Trophoblast cell (in vitro differentiated cells and primary cell): ENCODE data around the gene ATP7B.
"Not testable (repeated sequence)": the region's sequence is repeated elsewhere in the genome, so short reads cannot be mapped to it uniquely, and the experiment has no call there.

Source experiments
- DNase-seq, 2 donors: peaks; one replicate each; pipeline ENCODE4 v3.0.0-alpha.2; 2016
- H2AFZ ChIP-seq: 2 replicates; pipeline ENCODE4 v1.6.1; 2013; ENCODE audit warnings: low read length, moderate library complexity, mild to moderate bottlenecking; ENCODE audit not compliant: insufficient read depth, poor library complexity
- H2AK5ac ChIP-seq: 2 replicates; pipeline ENCODE4 v1.6.1; 2013; ENCODE audit warnings: mild to moderate bottlenecking, low read length
- H2BK120ac ChIP-seq: 2 replicates; pipeline ENCODE4 v1.6.1; 2013; ENCODE audit warnings: low read length, mild to moderate bottlenecking, moderate library complexity; ENCODE audit not compliant: insufficient read depth, poor library complexity
- H2BK12ac ChIP-seq: 2 replicates; pipeline ENCODE4 v1.6.1; 2013; ENCODE audit warnings: mild to moderate bottlenecking, low read length, moderate library complexity
- H2BK5ac ChIP-seq: 2 replicates; pipeline ENCODE4 v1.6.1; 2013; ENCODE audit warnings: low read length, low read depth, moderate library complexity, mild to moderate bottlenecking; ENCODE audit not compliant: poor library complexity
- H3K14ac ChIP-seq: 2 replicates; pipeline ENCODE4 v1.6.1; 2013; ENCODE audit warnings: mild to moderate bottlenecking, low read length
- H3K18ac ChIP-seq: 2 replicates; pipeline ENCODE4 v1.6.1; 2013; ENCODE audit warnings: mild to moderate bottlenecking, low read length
- H3K23ac ChIP-seq: 2 replicates; pipeline ENCODE4 v1.6.1; 2013; ENCODE audit warnings: low read length
- H3K27ac ChIP-seq: 2 replicates; pipeline ENCODE4 v1.5.1; 2013; ENCODE audit warnings: low read depth, mild to moderate bottlenecking, inconsistent platforms, low read length, moderate library complexity
- H3K27me3 ChIP-seq: 2 replicates; pipeline ENCODE4 v1.6.1; 2013; ENCODE audit warnings: inconsistent platforms, mild to moderate bottlenecking, low read length, moderate library complexity; ENCODE audit not compliant: insufficient read depth
- H3K36me3 ChIP-seq, 2 experiments: 1 replicate in 1 of 2; 2 replicates in 1 of 2; pipeline ENCODE4 v1.6.1; 2013; ENCODE audit warnings: low read length in 2 of 2, mild to moderate bottlenecking in 2 of 2, moderate library complexity in 1 of 2; ENCODE audit not compliant: insufficient read depth in 2 of 2, control insufficient read depth in 1 of 2
- H3K4ac ChIP-seq: 2 replicates; pipeline ENCODE4 v1.6.1; 2013; ENCODE audit warnings: low read depth, mild to moderate bottlenecking, low read length, moderate library complexity
- H3K4me1 ChIP-seq, 2 experiments: 1 replicate in 1 of 2; 2 replicates in 1 of 2; pipeline ENCODE4 v1.6.1; 2013; ENCODE audit warnings: low read length in 2 of 2, mild to moderate bottlenecking in 2 of 2, moderate library complexity in 1 of 2; ENCODE audit not compliant: insufficient read depth in 2 of 2, control insufficient read depth in 1 of 2
- H3K4me2 ChIP-seq: 2 replicates; pipeline ENCODE4 v1.6.1; 2013; ENCODE audit warnings: inconsistent platforms, mild to moderate bottlenecking, low read length, moderate library complexity
- H3K4me3 ChIP-seq: 2 replicates; pipeline ENCODE4 v1.5.1; 2013; ENCODE audit warnings: mild to moderate bottlenecking, low read depth, low read length, inconsistent platforms
- H3K79me1 ChIP-seq: one replicate; pipeline ENCODE4 v1.6.1; 2013; ENCODE audit warnings: low read length
- H3K79me2 ChIP-seq: 2 replicates; pipeline ENCODE4 v1.6.1; 2013; ENCODE audit warnings: low read length, mild to moderate bottlenecking; ENCODE audit not compliant: control insufficient read depth, insufficient read depth, poor library complexity
- H3K9ac ChIP-seq: 2 replicates; pipeline ENCODE4 v1.6.1; 2013; ENCODE audit warnings: mild to moderate bottlenecking, low read length
- H3K9me3 ChIP-seq: 2 replicates; pipeline ENCODE4 v1.6.1; 2013; ENCODE audit warnings: low read depth, mild to moderate bottlenecking, control low read depth, inconsistent platforms, low read length; ENCODE audit not compliant: insufficient read depth
- H4K12ac ChIP-seq: 2 replicates; pipeline ENCODE4 v1.6.1; 2013; ENCODE audit warnings: low read depth, mild to moderate bottlenecking, low read length, moderate library complexity
- H4K8ac ChIP-seq: 2 replicates; pipeline ENCODE4 v1.6.1; 2013; ENCODE audit warnings: low read depth, mild to moderate bottlenecking, low read length, moderate library complexity
- H4K91ac ChIP-seq: one replicate; pipeline ENCODE4 v1.6.1; 2013; ENCODE audit warnings: low read depth, mild to moderate bottlenecking, low read length, moderate library complexity
- WGBS: extraction: QIAGEN DNeasy Blood & Tissue Kit; methylation state at CpG from one replicate; pipeline ENCODE4 v1.1.7; 2013; ENCODE audit warnings: missing lambda C conversion rate; ENCODE audit not compliant: insufficient read length, insufficient coverage; ENCODE audit errors: extremely low coverage; 5-methylcytosine and 5-hydroxymethylcytosine counted together

The ATP7B gene

DNA sequence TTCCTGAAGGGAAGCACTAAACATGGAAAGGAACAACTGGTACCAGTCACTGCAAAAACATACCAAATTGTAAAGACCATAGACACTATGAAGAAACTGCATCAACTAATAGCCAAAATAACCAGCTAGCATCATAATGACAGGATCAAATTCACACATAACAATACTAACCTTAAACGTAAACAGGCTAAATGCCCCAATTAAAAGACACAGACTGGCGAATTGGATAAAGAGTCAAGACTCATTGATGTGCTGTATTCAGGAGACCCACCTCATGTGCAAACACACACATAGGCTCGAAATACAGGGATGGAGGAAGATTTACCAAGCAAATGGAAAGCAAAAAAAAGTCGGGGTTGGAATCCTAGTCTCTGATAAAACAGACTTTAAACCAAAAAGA lies 26.3 kb downstream of the ATP7B start:
- H2AK5ac ChIP-seq, H4K12ac ChIP-seq, H2BK120ac ChIP-seq, H3K4me3 ChIP-seq, H2BK12ac ChIP-seq, H3K23ac ChIP-seq, H3K27ac ChIP-seq, H3K18ac ChIP-seq, H3K36me3 ChIP-seq, H3K79me1 ChIP-seq, H3K9ac ChIP-seq, H3K79me2 ChIP-seq, H2AFZ ChIP-seq, DNase-seq, H3K4me1 ChIP-seq, H3K9me3 ChIP-seq, H3K4ac ChIP-seq, H3K27me3 ChIP-seq, H2BK5ac ChIP-seq, H3K4me2 ChIP-seq, H4K8ac ChIP-seq, H4K91ac ChIP-seq, H3K14ac ChIP-seq: not testable (repeated sequence)
- WGBS, result no CpG with 5 or more reads among the region's 4 CpGs

DNA sequence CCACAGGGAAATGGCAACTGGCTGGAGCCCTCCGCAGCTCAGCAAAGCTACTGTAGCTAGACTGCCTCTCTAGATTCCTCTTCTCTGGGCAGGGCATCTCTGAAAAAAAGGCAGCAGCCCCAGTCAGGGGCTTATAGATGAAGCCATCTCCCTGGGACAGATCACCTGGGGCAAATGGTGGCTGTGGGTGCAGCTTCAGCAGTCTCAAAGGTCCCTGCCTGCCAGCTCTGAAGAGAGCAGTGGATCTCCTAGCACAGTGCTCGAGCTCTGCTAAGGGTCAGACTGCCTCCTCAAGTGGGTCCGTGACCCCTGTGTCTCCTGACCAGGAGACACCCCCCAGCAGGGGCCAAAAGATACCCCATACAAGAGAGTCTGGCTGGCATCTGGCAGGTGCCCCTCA lies 28.0 kb downstream of the ATP7B start:
- H3K9me3 ChIP-seq, H3K4me2 ChIP-seq, H3K4me1 ChIP-seq, H3K27me3 ChIP-seq, H2BK120ac ChIP-seq, DNase-seq, H3K79me2 ChIP-seq, H4K91ac ChIP-seq, H3K36me3 ChIP-seq, H3K4ac ChIP-seq, H2BK5ac ChIP-seq, H3K14ac ChIP-seq, H3K27ac ChIP-seq, H2AK5ac ChIP-seq, H2AFZ ChIP-seq, H4K12ac ChIP-seq, H2BK12ac ChIP-seq, H3K23ac ChIP-seq, H4K8ac ChIP-seq, H3K18ac ChIP-seq, H3K9ac ChIP-seq, H3K79me1 ChIP-seq, H3K4me3 ChIP-seq: not testable (repeated sequence)
- WGBS, result no CpG with 5 or more reads among the region's 3 CpGs

DNA sequence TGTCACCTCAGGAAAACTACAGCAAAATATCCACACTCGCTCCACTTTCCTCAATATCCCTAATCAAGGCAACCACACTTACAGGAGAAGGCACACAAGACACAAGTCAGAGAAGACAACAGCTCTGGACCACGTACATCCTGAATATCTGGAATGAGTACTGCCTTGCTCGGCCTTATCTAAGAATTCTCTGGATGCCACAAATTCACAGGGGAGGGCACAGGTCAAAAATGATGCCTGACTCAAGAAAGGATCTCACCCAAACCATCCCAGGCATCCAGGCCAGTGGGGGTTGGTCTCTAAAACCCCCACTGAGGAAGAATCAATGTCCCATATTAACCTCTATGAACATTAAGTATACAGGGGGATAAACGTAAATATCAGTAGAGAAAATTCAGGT lies 29.9 kb downstream of the ATP7B start:
- no peak overlapping the region for H4K91ac ChIP-seq
- no peak overlapping the region for H3K18ac ChIP-seq
- peak overlapping the region; percentile 44 for H3K4me2 ChIP-seq
- H3K79me2 ChIP-seq, result peaks cover 2% of the 10 kb centered on the region
- H3K23ac ChIP-seq, result no peak overlapping the region
- peak overlapping the region; percentile 84 for H3K27ac ChIP-seq
- no peak overlapping the region for H2AK5ac ChIP-seq
- H3K4me1 ChIP-seq, result peaks cover 4 to 8% of the 10 kb centered on the region in 2 experiments
- H3K4me3 ChIP-seq, result no peak overlapping the region
- H3K4ac ChIP-seq, result no peak overlapping the region
- WGBS, result no CpG with 5 or more reads among the region's 4 CpGs
- no peak overlapping the region for H4K12ac ChIP-seq
- H3K36me3 ChIP-seq, result no peaks in the 10 kb centered on the region
- no peak overlapping the region for H4K8ac ChIP-seq
- peaks cover 5% of the 10 kb centered on the region for H3K9me3 ChIP-seq
- H3K9ac ChIP-seq, result no peak overlapping the region
- H3K14ac ChIP-seq, result no peak overlapping the region
- H2BK12ac ChIP-seq, result no peak overlapping the region
- peak; percentile 46 to 81 for DNase-seq
- H3K79me1 ChIP-seq, result peaks cover 2% of the 10 kb centered on the region
- peak overlapping the region; percentile 37 for H2BK5ac ChIP-seq
- H2AFZ ChIP-seq, result no peak overlapping the region
- H2BK120ac ChIP-seq, result peak overlapping the region; percentile 36
- H3K27me3 ChIP-seq, result no peaks in the 10 kb centered on the region

DNA sequence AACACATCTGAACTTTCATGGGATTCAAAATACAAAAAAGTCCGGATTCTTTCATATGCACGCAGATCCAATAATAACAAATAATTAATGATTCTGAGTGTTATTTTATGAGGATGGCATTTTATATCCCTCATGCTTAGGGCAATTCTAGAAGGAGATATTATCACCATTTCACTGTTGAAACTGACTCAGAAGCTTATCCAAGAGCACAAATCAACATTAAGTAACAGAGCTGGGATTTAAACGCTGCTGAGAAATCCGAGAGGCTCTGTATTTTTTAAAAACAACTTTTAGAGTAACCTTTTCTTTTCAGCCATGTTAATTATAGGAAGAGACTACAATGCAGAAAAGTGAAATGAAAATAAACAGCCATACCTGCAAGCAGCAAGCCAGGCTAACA lies 30.3 kb downstream of the ATP7B start:
- Histone ChIP-seq H3K4me1 (peaks cover 4 to 8% of the 10 kb centered on the region in 2 experiments), H4K91ac (no peak overlapping the region), H3K18ac (no peak overlapping the region), H2BK12ac (no peak overlapping the region), H3K4me2 (peak overlapping the region; percentile 44), H3K27me3 (no peaks in the 10 kb centered on the region), H3K23ac (no peak overlapping the region), H2BK120ac (peak overlapping the region; percentile 36), H4K8ac (no peak overlapping the region), H3K4ac (no peak overlapping the region), H2BK5ac (peak overlapping the region; percentile 37), H3K9ac (no peak overlapping the region), H4K12ac (no peak overlapping the region), H3K4me3 (no peak overlapping the region), H3K79me1 (peaks cover 2% of the 10 kb centered on the region), H3K36me3 (no peaks in the 10 kb centered on the region), H2AK5ac (no peak overlapping the region), H3K9me3 (peaks cover 5% of the 10 kb centered on the region), H3K14ac (no peak overlapping the region), H2AFZ (no peak overlapping the region), H3K27ac (peak overlapping the region; percentile 84), H3K79me2 (peaks cover 2% of the 10 kb centered on the region)
- peak in 1 of 2 donors; percentile 28 for DNase-seq
- WGBS, result no CpG with 5 or more reads among the region's 4 CpGs
